CD14-positive monocyte (primary cell): ENCODE measurements around the gene ARMH3. TPM values are rescaled to one million over a fixed set of nuclear protein-coding genes. Genes with fewer than 3 reads are reported as not detected.

Experiments
- DNase-seq, 3 donors: peaks; one replicate each; pipeline ENCODE4 v3.0.0-alpha.2; 2011 to 2022
- H2AFZ ChIP-seq: 2 replicates; pipeline ENCODE4 v1.6.0; 2012; ENCODE audit warnings: mild to moderate bottlenecking, low read depth, low read length, inconsistent platforms; ENCODE audit not compliant: insufficient read depth, poor library complexity, severe bottlenecking
- H3K27ac ChIP-seq, 2 donors: 1 replicate in 1 of 2; 2 replicates in 1 of 2; pipeline ENCODE4 v1.5.1; 2012 to 2013; ENCODE audit warnings: low read length in 2 of 2, control low read depth in 1 of 2, inconsistent platforms in 1 of 2, low read depth in 1 of 2, mild to moderate bottlenecking in 1 of 2
- H3K27me3 ChIP-seq, 2 donors: one replicate each; pipeline versions ENCODE4 v1.6.0 to v1.6.1; 2011 to 2013; ENCODE audit warnings: low read length in 2 of 2; ENCODE audit not compliant: control insufficient read depth in 2 of 2, insufficient read depth in 2 of 2
- H3K36me3 ChIP-seq, 2 donors: replicated peaks in 1 of 2; 1 replicate in 1 of 2; 2 replicates in 1 of 2; pipeline versions ENCODE4 v1.5.1 to v1.6.1; 2012 to 2013; ENCODE audit warnings: low read length in 2 of 2, control low read depth in 1 of 2, inconsistent platforms in 1 of 2, mild to moderate bottlenecking in 1 of 2; ENCODE audit not compliant: insufficient read depth in 2 of 2, control insufficient read depth in 1 of 2
- H3K4me1 ChIP-seq, 2 donors: 1 replicate in 1 of 2; 2 replicates in 1 of 2; pipeline versions ENCODE4 v1.5.1 to v1.6.1; 2012 to 2013; ENCODE audit warnings: low read length in 2 of 2, control low read depth in 1 of 2, inconsistent platforms in 1 of 2, mild to moderate bottlenecking in 1 of 2, moderate library complexity in 1 of 2; ENCODE audit not compliant: insufficient read depth in 2 of 2, control insufficient read depth in 1 of 2
- H3K4me2 ChIP-seq: replicated peaks from 2 replicates; pipeline ENCODE3; 2012; ENCODE audit warnings: low read length, moderate library complexity, mild to moderate bottlenecking; ENCODE audit not compliant: poor library complexity, severe bottlenecking; ENCODE audit errors: extremely low read depth
- H3K4me3 ChIP-seq, 3 experiments: fragments of 200-600 bp in 1 of 3; sonication (generic) in 1 of 3; replicated peaks in 1 of 3; 1 replicate in 2 of 3; 2 replicates in 1 of 3; pipeline ENCODE4 v1.5.1; 2011 to 2013; ENCODE audit warnings: low read length in 3 of 3, mild to moderate bottlenecking in 3 of 3, control low read depth in 2 of 3, low read depth in 2 of 3, inconsistent platforms in 1 of 3, moderate library complexity in 1 of 3
- H3K79me2 ChIP-seq: 2 replicates; pipeline ENCODE4 v1.6.0; 2012; ENCODE audit warnings: mild to moderate bottlenecking, control low read depth, inconsistent platforms, low read length, moderate library complexity; ENCODE audit not compliant: insufficient read depth
- H3K9ac ChIP-seq: 2 replicates; pipeline ENCODE4 v1.6.0; 2017; ENCODE audit warnings: low read length, mild to moderate bottlenecking; ENCODE audit not compliant: insufficient read depth, poor library complexity, severe bottlenecking
- H3K9me3 ChIP-seq, 2 donors: replicated peaks in 1 of 2; 1 replicate in 1 of 2; 2 replicates in 1 of 2; pipeline versions ENCODE4 v1.5.1 to v1.6.1; 2012 to 2013; ENCODE audit warnings: low read length in 2 of 2, control low read depth in 1 of 2; ENCODE audit not compliant: control insufficient read depth in 1 of 2, insufficient read depth in 1 of 2
- H4K20me1 ChIP-seq: 2 replicates; pipeline ENCODE4 v1.6.0; 2012; ENCODE audit warnings: mild to moderate bottlenecking, low read length, control low read depth, moderate library complexity; ENCODE audit not compliant: insufficient read depth
- H3K27ac Mint-ChIP-seq, 7 donors: one replicate each; pipeline ENCODE4 v1.8.0; 2020; ENCODE audit warnings: mild to moderate bottlenecking in 7 of 7, mixed read lengths in 7 of 7, moderate library complexity in 6 of 7, inconsistent platforms in 2 of 7
- H3K27me3 Mint-ChIP-seq, 3 donors: one replicate each; pipeline ENCODE4 v1.8.0; 2021 to 2022; ENCODE audit warnings: low read depth in 3 of 3, mild to moderate bottlenecking in 3 of 3, mixed read lengths in 3 of 3, moderate library complexity in 3 of 3, inconsistent platforms in 1 of 3
- H3K36me3 Mint-ChIP-seq, 2 donors: one replicate each; pipeline ENCODE4 v1.8.0; 2020; ENCODE audit warnings: mixed read lengths in 2 of 2, inconsistent platforms in 1 of 2, mild to moderate bottlenecking in 1 of 2
- H3K4me1 Mint-ChIP-seq: one replicate; pipeline ENCODE4 v1.8.0; 2020; ENCODE audit warnings: mild to moderate bottlenecking, mixed read lengths
- H3K4me3 Mint-ChIP-seq, 2 donors: one replicate each; pipeline ENCODE4 v1.8.0; 2020; ENCODE audit warnings: mild to moderate bottlenecking in 2 of 2, mixed read lengths in 2 of 2, moderate library complexity in 1 of 2
- H3K9me3 Mint-ChIP-seq, 7 donors: one replicate each; pipeline ENCODE4 v1.8.0; 2020 to 2022; ENCODE audit warnings: mixed read lengths in 7 of 7, mild to moderate bottlenecking in 6 of 7, moderate library complexity in 6 of 7, inconsistent platforms in 2 of 7
- CTCF ChIP-seq: fragments of 200-600 bp; IDR thresholded peaks from one replicate; pipeline ENCODE4 v1.8.0; 2022; ENCODE audit warnings: antibody characterized with exemption, mild to moderate bottlenecking
- WGBS: methylation state at CpG from one replicate; pipeline ENCODE4 v1.1.5; 2013; ENCODE audit warnings: missing lambda C conversion rate; ENCODE audit not compliant: insufficient coverage; 5-methylcytosine and 5-hydroxymethylcytosine counted together
- intact Hi-C, 2 donors: fragments of 100-400 bp; cut with micrococcal nuclease; formaldehyde crosslinking; loops; one replicate each; pipeline versions ENCODE4 v1.15.0 to v1.15.1; 2023
- polyA plus RNA-seq, 3 donors: library from polyadenylated mRNA; depleted of rRNA in 1 of 3; unstranded in 2 of 3; stranded (reverse) in 1 of 3; fragments of 300-500 nt in 2 of 3; fragments of >200 nt in 1 of 3; fragmentation: Illumina TruSeq in 2 of 3; gene quantifications; 1 replicate in 2 of 3; 2 replicates in 1 of 3; pipeline ENCODE4 v1.2.3, GENCODE V29; 2012 to 2021

ARMH3 gene
- polyA plus RNA-seq, 3 donors = 20.4 to 26.3 (median 22.1) TPM

DNA sequence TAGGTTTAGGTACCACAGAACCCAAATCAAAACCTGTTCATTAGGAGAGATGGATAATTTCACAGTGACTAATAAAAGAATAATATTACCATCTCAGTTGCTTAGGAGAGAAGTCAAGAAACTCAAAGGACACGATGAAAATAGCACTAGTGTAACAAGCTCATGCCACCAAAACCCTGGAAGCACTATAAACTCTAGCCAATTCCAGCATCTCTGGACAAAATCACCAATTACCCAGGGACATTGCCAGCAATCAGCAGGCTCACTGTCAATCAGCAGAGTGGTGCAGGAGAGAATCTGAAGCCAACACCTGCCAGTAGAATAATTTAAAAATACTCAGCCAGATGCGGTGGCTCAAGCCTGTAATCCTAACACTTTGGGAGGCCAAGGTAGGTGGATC lies 88.9 kb downstream of the ARMH3 start:
- Mint-ChIP-seq H3K4me1 (peaks cover 44% of the 10 kb centered on the region), H3K27ac (peak overlapping the region in 1 of 7 donors; percentile 18), H3K27me3 (no peaks in the 10 kb centered on the region), H3K36me3 (peaks cover 53 to 70% of the 10 kb centered on the region in 2 donors), H3K9me3 (no peaks in the 10 kb centered on the region), H3K4me3 (no peak overlapping the region)
- no peak overlapping the region for H3K4me3 ChIP-seq
- H3K9ac ChIP-seq = no peak overlapping the region
- H2AFZ ChIP-seq = no peak overlapping the region
- no peak for DNase-seq
- H3K79me2 ChIP-seq = peaks cover 17% of the 10 kb centered on the region
- H3K27me3 ChIP-seq = no peaks in the 10 kb centered on the region
- TF ChIP-seq CTCF = no peak
- 83% methylated on average over 1 of the region's 2 CpGs for WGBS
- peak overlapping the region in 1 of 2 donors; percentile 31 for H3K27ac ChIP-seq
- peaks cover 20 to 74% of the 10 kb centered on the region in 2 donors for H3K36me3 ChIP-seq
- H4K20me1 ChIP-seq = no peaks in the 10 kb centered on the region
- intact Hi-C loops = no loop called here
- no peaks in the 10 kb centered on the region for H3K9me3 ChIP-seq
- peaks cover 22 to 24% of the 10 kb centered on the region in 2 donors for H3K4me1 ChIP-seq
- H3K4me2 ChIP-seq = no peak overlapping the region

DNA sequence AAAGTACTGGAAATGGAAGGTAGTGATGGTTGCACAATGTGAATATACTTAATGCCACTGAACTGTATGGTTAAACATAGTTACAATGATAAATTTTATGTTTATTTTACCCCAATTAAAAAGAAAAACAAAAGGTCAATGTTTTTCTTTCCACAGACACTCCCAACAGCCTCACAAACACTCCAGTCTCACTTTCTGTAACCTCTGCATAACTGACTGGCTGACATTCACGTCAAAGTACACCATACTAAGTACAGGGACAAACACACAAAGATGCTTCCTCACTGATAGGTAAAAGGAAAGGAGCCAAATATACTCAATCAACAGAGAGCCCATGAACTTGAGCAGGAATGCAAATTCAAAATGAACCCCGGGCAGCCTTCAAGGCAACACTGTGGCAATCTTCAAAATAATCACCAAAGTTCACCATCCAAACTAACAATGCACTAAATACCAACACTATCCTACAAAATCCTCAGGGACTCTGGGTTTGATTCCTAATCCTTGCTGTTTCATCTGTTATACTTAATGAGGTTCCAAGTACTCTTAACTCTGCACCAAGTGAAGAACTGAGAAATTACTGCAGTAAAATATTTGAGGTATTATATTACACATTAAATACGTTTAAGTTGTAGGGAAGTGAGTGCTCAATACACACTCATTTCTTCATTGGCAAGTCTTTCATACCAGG lies 90.8 kb downstream of the ARMH3 start:
- no peaks in the 10 kb centered on the region for H3K27me3 ChIP-seq
- no peak for DNase-seq
- Mint-ChIP-seq H3K4me3 (no peak overlapping the region), H3K27me3 (no peaks in the 10 kb centered on the region), H3K4me1 (peaks cover 35% of the 10 kb centered on the region), H3K27ac (peak overlapping the region in 1 of 7 donors; percentile 16), H3K36me3 (peaks cover 48 to 67% of the 10 kb centered on the region in 2 donors), H3K9me3 (no peaks in the 10 kb centered on the region)
- intact Hi-C loops = no loop called here
- no peaks in the 10 kb centered on the region for H4K20me1 ChIP-seq
- H3K79me2 ChIP-seq = peaks cover 13% of the 10 kb centered on the region
- H3K4me2 ChIP-seq = no peak overlapping the region
- peaks cover 21 to 22% of the 10 kb centered on the region in 2 donors for H3K4me1 ChIP-seq
- H2AFZ ChIP-seq = no peak overlapping the region
- H3K4me3 ChIP-seq = no peak overlapping the region
- no peak overlapping the region for H3K27ac ChIP-seq
- 17% methylated on average over 2 of the region's 3 CpGs for WGBS
- H3K9me3 ChIP-seq = no peaks in the 10 kb centered on the region
- H3K9ac ChIP-seq = no peak overlapping the region
- TF ChIP-seq CTCF = no peak
- peaks cover 11 to 72% of the 10 kb centered on the region in 2 donors for H3K36me3 ChIP-seq
